Measurements from ENCODE around the gene PAK1IP1. TPM values are rescaled to one million over a fixed set of nuclear protein-coding genes. Genes with fewer than 3 reads are reported as not detected.
A peak's percentile ranks its signal among the peaks of the same experiment; 100 is the strongest.
"Not testable (repeated sequence)": the region's sequence is repeated elsewhere in the genome, so short reads cannot be mapped to it uniquely, and the experiment has no call there.

The PAK1IP1 gene
- total RNA-seq, result 14.7 to 16.8 TPM (median 15.5 TPM) in 3 replicates

GRCh38 chr6:10694302-10695085 lies at the start of gene PAK1IP1, which contains the start of gene C6orf52:
TSS of gene PAK1IP1 (plus strand) at chr6:10694972. CDS start at chr6:10694986, 14 bp downstream.
TSS of gene C6orf52 (minus strand) at chr6:10694616. CDS start at chr6:10687550, 7,066 bp downstream.
- peaks cover 7% of the 10 kb centered on the region for H3K36me3 Mint-ChIP-seq
- no peaks in the 10 kb centered on the region for H3K9me3 Mint-ChIP-seq
- H3K4me3 Mint-ChIP-seq, result peak within 1 kb of the TSS; percentile 99
- peak; percentile 81 to 87 for DNase-seq (ENCODE audit: low spot score in 2 of 2, unreplicated experiment in 2 of 2)
- H3K4me1 Mint-ChIP-seq, result peaks cover 26% of the 10 kb centered on the region
- peak within 1 kb of the TSS; percentile 100 for H3K27ac Mint-ChIP-seq
- no peak for TF ChIP-seq CTCF (IDR thresholded peaks at IDR 0.05; ENCODE audit: unreplicated experiment)
- no peaks in the 10 kb centered on the region for H3K27me3 Mint-ChIP-seq (ENCODE audit: low read depth)

GRCh38 chr6:10655508-10656055 lies 39.2 kb upstream of the PAK1IP1 start:
- no peak for DNase-seq (ENCODE audit: low spot score in 2 of 2, unreplicated experiment in 2 of 2)
- Mint-ChIP-seq H3K4me1 (no peaks in the 10 kb centered on the region), H3K4me3 (no peak overlapping the region), H3K9me3 (peaks cover 5% of the 10 kb centered on the region), H3K27ac (no peak overlapping the region), H3K27me3 (ENCODE audit: low read depth) (peaks cover 14% of the 10 kb centered on the region), H3K36me3 (no peaks in the 10 kb centered on the region)
- TF ChIP-seq CTCF (IDR thresholded peaks at IDR 0.05; ENCODE audit: unreplicated experiment), result no peak

- peak overlapping the region; percentile 59 for H3K4me3 Mint-ChIP-seq
- no peaks in the 10 kb centered on the region for H3K4me1 Mint-ChIP-seq
Measured at GRCh38 chr6:10658910-10659698, 35.7 kb upstream of the PAK1IP1 start.

GRCh38 chr6:10659699-10660348 lies 34.9 kb upstream of the PAK1IP1 start:
- no peaks in the 10 kb centered on the region for H3K4me1 Mint-ChIP-seq
- DNase-seq (ENCODE audit: low spot score in 2 of 2, unreplicated experiment in 2 of 2), result no peak
- H3K27ac Mint-ChIP-seq, result no peak overlapping the region
- peaks cover 12% of the 10 kb centered on the region for H3K9me3 Mint-ChIP-seq
- H3K4me3 Mint-ChIP-seq, result peak overlapping the region; percentile 59
- TF ChIP-seq CTCF (IDR thresholded peaks at IDR 0.05; ENCODE audit: unreplicated experiment), result no peak
- no peaks in the 10 kb centered on the region for H3K36me3 Mint-ChIP-seq
- peaks cover 4% of the 10 kb centered on the region for H3K27me3 Mint-ChIP-seq (ENCODE audit: low read depth)

More at GRCh38 chr6:10658910-10659698, 35.7 kb upstream of the PAK1IP1 start:
- DNase-seq (ENCODE audit: low spot score in 2 of 2, unreplicated experiment in 2 of 2), result no peak
- Mint-ChIP-seq H3K36me3 (no peaks in the 10 kb centered on the region), H3K27ac (no peak overlapping the region), H3K9me3 (peaks cover 5% of the 10 kb centered on the region), H3K27me3 (ENCODE audit: low read depth) (peaks cover 5% of the 10 kb centered on the region)
- no peak for TF ChIP-seq CTCF (IDR thresholded peaks at IDR 0.05; ENCODE audit: unreplicated experiment)

- not testable (repeated sequence) for H3K4me1 Mint-ChIP-seq; H3K36me3 Mint-ChIP-seq; DNase-seq (ENCODE audit: low spot score in 2 of 2, unreplicated experiment in 2 of 2); H3K27ac Mint-ChIP-seq; H3K27me3 Mint-ChIP-seq (ENCODE audit: low read depth)
- Mint-ChIP-seq H3K9me3 (peaks cover 16% of the 10 kb centered on the region), H3K4me3 (peak overlapping the region; percentile 49)
Measured at GRCh38 chr6:10660431-10661191, 34.2 kb upstream of the PAK1IP1 start.
